ENCODE results near the gene SHE.
"Not testable (repeated sequence)": the region's sequence is repeated elsewhere in the genome, so short reads cannot be mapped to it uniquely, and the experiment has no call there.

Gene SHE

GRCh38 chr1:154502066-154502743, at the start of gene SHE, which contains the start of gene TDRD10:
Gene SHE (minus strand): TSS chr1:154502412. CDS start chr1:154502026, 386 bp downstream.
Gene TDRD10 (plus strand): TSS chr1:154502219. CDS start chr1:154506904, 4,685 bp downstream.
- peak; percentile 65 for DNase-seq

- DNase-seq: no peak
These were observed 49.3 kb upstream of the SHE start for GRCh38 chr1:154551474-154551873.

GRCh38 chr1:154550657-154551056, 48.4 kb upstream of the SHE start:
- DNase-seq: no peak

GRCh38 chr1:154550070-154550469, 47.9 kb upstream of the SHE start:
- DNase-seq: no peak

- DNase-seq: no peak
These were observed 47.1 kb upstream of the SHE start for GRCh38 chr1:154549202-154549770.

- no peak for DNase-seq
These were observed 45.8 kb upstream of the SHE start for GRCh38 chr1:154548028-154548427.

GRCh38 chr1:154547105-154547732, 45.0 kb upstream of the SHE start:
- no peak for DNase-seq

- DNase-seq: peak; percentile 81
These were observed 44.3 kb upstream of the SHE start for GRCh38 chr1:154546264-154547063.

GRCh38 chr1:154541231-154541630, 39.0 kb upstream of the SHE start:
- no peak for DNase-seq

GRCh38 chr1:154539486-154540483, 37.6 kb upstream of the SHE start:
- no peak for DNase-seq

GRCh38 chr1:154536570-154536969, 34.4 kb upstream of the SHE start:
- no peak for DNase-seq

- DNase-seq: no peak
These were observed 32.0 kb upstream of the SHE start for GRCh38 chr1:154533952-154534844.

GRCh38 chr1:154531950-154532349, 29.7 kb upstream of the SHE start:
- DNase-seq: not testable (repeated sequence)

GRCh38 chr1:154529308-154529707, 27.1 kb upstream of the SHE start:
- DNase-seq: no peak

- DNase-seq: no peak
These were observed 25.0 kb upstream of the SHE start for GRCh38 chr1:154527192-154527591.

- DNase-seq: no peak
These were observed 22.7 kb upstream of the SHE start for GRCh38 chr1:154524881-154525280.

GRCh38 chr1:154521695-154522094, 19.5 kb upstream of the SHE start:
- no peak for DNase-seq

- DNase-seq: no peak
These were observed 18.1 kb upstream of the SHE start for GRCh38 chr1:154520333-154520732.

GRCh38 chr1:154519591-154519991, 17.4 kb upstream of the SHE start:
- DNase-seq: no peak

GRCh38 chr1:154517661-154518060, 15.4 kb upstream of the SHE start:
- DNase-seq: no peak

GRCh38 chr1:154514066-154514553, 11.9 kb upstream of the SHE start:
- DNase-seq: no peak
